ENCODE data around the gene RNF223.

RNF223 gene

GRCh38 chr1:1072849-1073742 lies 1.0 kb downstream of the RNF223 start:
- H3K14ac ChIP-seq (ENCODE audit: low read length), result no peak overlapping the region
- H3K36me3 ChIP-seq (replicated peaks in 1 of 2; ENCODE audit: control insufficient read depth in 2 of 2, insufficient read depth in 2 of 2, low read length in 2 of 2), result no peaks in the 10 kb centered on the region
- peak overlapping the region; percentile 85 for H2BK15ac ChIP-seq (ENCODE audit: low read length)
- peak overlapping the region; percentile 75 for H2AK5ac ChIP-seq (ENCODE audit: low read depth, low read length)
- H2BK120ac ChIP-seq (ENCODE audit: low read depth, low read length), result no peak overlapping the region
- H2BK12ac ChIP-seq (ENCODE audit: low read length), result peak overlapping the region; percentile 73
- no peak overlapping the region for H3K4me3 ChIP-seq (ENCODE audit: low read length in 2 of 2)
- H3K23ac ChIP-seq (ENCODE audit: low read depth, low read length, poor library complexity), result peak overlapping the region; percentile 55
- peak overlapping the region; percentile 44 for H3K9ac ChIP-seq (ENCODE audit: low read depth, low read length, poor library complexity)
- no peaks in the 10 kb centered on the region for H3K9me3 ChIP-seq (replicated peaks in 1 of 2; ENCODE audit: control insufficient read depth in 2 of 2, insufficient read depth in 1 of 2, low read depth in 1 of 2, low read length in 2 of 2)
- H4K8ac ChIP-seq (ENCODE audit: low read depth, low read length), result no peak overlapping the region
- H3K18ac ChIP-seq (ENCODE audit: low read length), result peak overlapping the region; percentile 48
- no peak overlapping the region for H4K91ac ChIP-seq (ENCODE audit: low read depth, low read length, poor library complexity)
- no peak overlapping the region for H2AFZ ChIP-seq (ENCODE audit: low read length)
- no CpG with 5 or more reads among the region's 28 CpGs for WGBS, 2 donors (ENCODE audit: extremely low coverage in 2 of 2, insufficient read length in 2 of 2, insufficient replicate concordance in 1 of 2)
- H3K4me2 ChIP-seq (ENCODE audit: insufficient read depth, low read length, poor library complexity, severe bottlenecking), result no peak overlapping the region
- H2BK5ac ChIP-seq (ENCODE audit: low read length), result peak overlapping the region; percentile 66
- no peak overlapping the region for H3K27ac ChIP-seq (replicated peaks; ENCODE audit: low read length)
- peaks cover 16 to 17% of the 10 kb centered on the region in 2 donors for H3K4me1 ChIP-seq (ENCODE audit: control insufficient read depth in 2 of 2, insufficient read depth in 1 of 2, low read depth in 1 of 2, low read length in 2 of 2)
- H3K79me1 ChIP-seq (ENCODE audit: low read depth, low read length), result peaks cover 7% of the 10 kb centered on the region
- H3K27me3 ChIP-seq (ENCODE audit: control insufficient read depth in 3 of 3, insufficient read depth in 3 of 3, low read depth in 1 of 3, low read length in 3 of 3), result peaks cover 0 to 61% (median 10%) of the 10 kb centered on the region in 3 experiments
- no peak overlapping the region for H3K4ac ChIP-seq (ENCODE audit: low read length)
- no peak for DNase-seq (ENCODE audit: low spot score)

GRCh38 chr1:1072299-1072848 lies 1.7 kb downstream of the RNF223 start:
- no peak overlapping the region for H2BK5ac ChIP-seq (ENCODE audit: low read length)
- H3K79me1 ChIP-seq (ENCODE audit: low read depth, low read length), result peaks cover 7% of the 10 kb centered on the region
- no peak overlapping the region for H3K4ac ChIP-seq (ENCODE audit: low read length)
- peak overlapping the region; percentile 48 for H3K18ac ChIP-seq (ENCODE audit: low read length)
- peaks cover 2 to 68% (median 17%) of the 10 kb centered on the region in 3 experiments for H3K27me3 ChIP-seq (ENCODE audit: control insufficient read depth in 3 of 3, insufficient read depth in 3 of 3, low read depth in 1 of 3, low read length in 3 of 3)
- peak overlapping the region; percentile 55 for H3K23ac ChIP-seq (ENCODE audit: low read depth, low read length, poor library complexity)
- no peak overlapping the region for H4K91ac ChIP-seq (ENCODE audit: low read depth, low read length, poor library complexity)
- DNase-seq (ENCODE audit: low spot score), result no peak
- no peak overlapping the region for H3K4me2 ChIP-seq (ENCODE audit: insufficient read depth, low read length, poor library complexity, severe bottlenecking)
- H3K14ac ChIP-seq (ENCODE audit: low read length), result peak overlapping the region; percentile 56
- H4K8ac ChIP-seq (ENCODE audit: low read depth, low read length), result no peak overlapping the region
- no peak overlapping the region for H2AFZ ChIP-seq (ENCODE audit: low read length)
- H2BK15ac ChIP-seq (ENCODE audit: low read length), result peak overlapping the region; percentile 85
- no peaks in the 10 kb centered on the region for H3K9me3 ChIP-seq (replicated peaks in 1 of 2; ENCODE audit: control insufficient read depth in 2 of 2, insufficient read depth in 1 of 2, low read depth in 1 of 2, low read length in 2 of 2)
- no peak overlapping the region for H3K27ac ChIP-seq (replicated peaks; ENCODE audit: low read length)
- H2BK12ac ChIP-seq (ENCODE audit: low read length), result peak overlapping the region; percentile 58
- H2AK5ac ChIP-seq (ENCODE audit: low read depth, low read length), result no peak overlapping the region
- H3K4me1 ChIP-seq (ENCODE audit: control insufficient read depth in 2 of 2, insufficient read depth in 1 of 2, low read depth in 1 of 2, low read length in 2 of 2), result peaks cover 16 to 17% of the 10 kb centered on the region in 2 donors
- no peak overlapping the region for H2BK120ac ChIP-seq (ENCODE audit: low read depth, low read length)
- no peak overlapping the region for H3K4me3 ChIP-seq (ENCODE audit: low read length in 2 of 2)
- no CpG with 5 or more reads among the region's 21 CpGs for WGBS, 2 donors (ENCODE audit: extremely low coverage in 2 of 2, insufficient read length in 2 of 2, insufficient replicate concordance in 1 of 2)
- no peak overlapping the region for H3K9ac ChIP-seq (ENCODE audit: low read depth, low read length, poor library complexity)
- no peaks in the 10 kb centered on the region for H3K36me3 ChIP-seq (replicated peaks in 1 of 2; ENCODE audit: control insufficient read depth in 2 of 2, insufficient read depth in 2 of 2, low read length in 2 of 2)

DNA sequence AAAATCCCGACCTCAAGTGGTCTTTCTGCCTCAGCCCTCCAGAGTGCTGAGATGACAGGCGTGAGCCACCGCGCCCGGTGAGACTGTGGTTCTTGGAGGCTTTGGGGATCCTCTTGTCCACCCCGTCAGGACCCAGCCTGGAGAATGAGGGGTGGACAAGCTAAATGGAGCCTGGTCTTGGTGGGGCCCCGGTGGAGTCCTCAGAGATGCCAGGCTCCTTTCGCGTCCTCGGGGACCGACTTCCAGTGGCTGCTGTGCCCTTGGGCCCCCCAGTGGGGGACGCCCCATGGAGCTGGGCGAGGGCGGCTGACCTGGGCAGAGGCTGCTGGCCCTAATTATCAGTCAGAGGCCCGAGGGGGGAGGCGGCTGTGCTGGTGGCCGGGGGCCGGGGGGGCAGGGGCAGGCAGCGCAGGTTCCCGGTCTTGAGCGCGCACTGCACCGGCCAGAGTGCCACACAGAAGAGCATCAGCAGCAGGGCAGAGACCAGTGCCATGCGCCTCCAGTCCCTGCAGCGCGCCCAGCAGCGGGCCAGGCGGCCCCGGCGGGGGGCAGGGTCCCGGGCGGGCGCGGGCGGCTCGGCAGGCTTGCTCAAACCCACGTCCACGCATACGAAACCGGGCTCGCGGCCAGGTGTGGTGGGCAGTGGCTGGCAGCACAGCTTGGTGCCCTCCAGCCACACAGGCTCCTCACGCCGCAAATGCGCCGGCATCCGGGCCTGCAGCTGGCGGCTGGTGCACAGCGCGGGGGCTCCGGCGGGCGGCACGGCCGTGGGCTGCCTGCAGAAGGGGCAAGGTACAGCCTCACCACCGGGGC lies 2.4 kb downstream of the RNF223 start:
- no peak overlapping the region for H3K9ac ChIP-seq (ENCODE audit: low read depth, low read length, poor library complexity)
- H3K9me3 ChIP-seq (replicated peaks in 1 of 2; ENCODE audit: control insufficient read depth in 2 of 2, insufficient read depth in 1 of 2, low read depth in 1 of 2, low read length in 2 of 2), result no peaks in the 10 kb centered on the region
- H2BK12ac ChIP-seq (ENCODE audit: low read length), result peak overlapping the region; percentile 41
- no peak overlapping the region for H2AFZ ChIP-seq (ENCODE audit: low read length)
- no peak overlapping the region for H3K18ac ChIP-seq (ENCODE audit: low read length)
- no peak overlapping the region for H2BK5ac ChIP-seq (ENCODE audit: low read length)
- peaks cover 16 to 17% of the 10 kb centered on the region in 2 donors for H3K4me1 ChIP-seq (ENCODE audit: control insufficient read depth in 2 of 2, insufficient read depth in 1 of 2, low read depth in 1 of 2, low read length in 2 of 2)
- H3K27me3 ChIP-seq (ENCODE audit: control insufficient read depth in 3 of 3, insufficient read depth in 3 of 3, low read depth in 1 of 3, low read length in 3 of 3), result peaks cover 2 to 72% (median 18%) of the 10 kb centered on the region in 3 experiments
- H2AK5ac ChIP-seq (ENCODE audit: low read depth, low read length), result peak overlapping the region; percentile 28
- no peak overlapping the region for H2BK120ac ChIP-seq (ENCODE audit: low read depth, low read length)
- H3K36me3 ChIP-seq (replicated peaks in 1 of 2; ENCODE audit: control insufficient read depth in 2 of 2, insufficient read depth in 2 of 2, low read length in 2 of 2), result no peaks in the 10 kb centered on the region
- H3K4ac ChIP-seq (ENCODE audit: low read length), result no peak overlapping the region
- H3K79me1 ChIP-seq (ENCODE audit: low read depth, low read length), result peaks cover 7% of the 10 kb centered on the region
- H4K91ac ChIP-seq (ENCODE audit: low read depth, low read length, poor library complexity), result no peak overlapping the region
- no peak overlapping the region for H4K8ac ChIP-seq (ENCODE audit: low read depth, low read length)
- H3K4me2 ChIP-seq (ENCODE audit: insufficient read depth, low read length, poor library complexity, severe bottlenecking), result no peak overlapping the region
- H2BK15ac ChIP-seq (ENCODE audit: low read length), result peak overlapping the region; percentile 85
- no peak overlapping the region for H3K23ac ChIP-seq (ENCODE audit: low read depth, low read length, poor library complexity)
- no CpG with 5 or more reads among the region's 56 CpGs for WGBS, 2 donors (ENCODE audit: extremely low coverage in 2 of 2, insufficient read length in 2 of 2, insufficient replicate concordance in 1 of 2)
- no peak overlapping the region for H3K27ac ChIP-seq (replicated peaks; ENCODE audit: low read length)
- DNase-seq (ENCODE audit: low spot score), result no peak
- peak overlapping the region; percentile 56 for H3K14ac ChIP-seq (ENCODE audit: low read length)
- H3K4me3 ChIP-seq (ENCODE audit: low read length in 2 of 2), result no peak overlapping the region

All from neuronal stem cell (in vitro differentiated cells).